C4-2B (cell line): ENCODE results near the gene IQCF6.

Experiments
- CTCF ChIP-seq: fragments of 450-650 bp; conservative IDR thresholded peaks from 2 replicates; pipeline ENCODE4 v1.5.1; 2017; ENCODE audit warnings: mild to moderate bottlenecking
- ZFX ChIP-seq: fragments of 450-650 bp; IDR thresholded peaks from 2 replicates; pipeline ENCODE4 v1.6.1; 2017

- no peak for TF ChIP-seq ZFX
- no peak for TF ChIP-seq CTCF
These were observed 17.8 kb upstream of the IQCF6 start for GRCh38 chr3:51796854-51797253.
